MM.1S (cell line): Measurements from ENCODE around the gene BTBD19.

ENCODE experiments used
- EZH2 ChIP-seq: fragments of 300-600 bp; sonication (generic); optimal IDR thresholded peaks from 2 replicates; pipeline ENCODE3; 2017; ENCODE audit warnings: low read depth, mild to moderate bottlenecking, antibody characterized with exemption, low read length, mixed read lengths
- EZH2phosphoT487 ChIP-seq: fragments of 300-600 bp; sonication (generic); IDR thresholded peaks from 2 replicates; pipeline ENCODE4 v1.6.1; 2018; ENCODE audit warnings: antibody characterized with exemption, low read length
- TF ChIP-seq, protein P1 (sequence below): fragments of 300-600 bp; sonication (generic); IDR thresholded peaks from 2 replicates; pipeline ENCODE4 v1.5.1; 2016; ENCODE audit warnings: antibody characterized with exemption, low read length, mixed read lengths

DNA sequence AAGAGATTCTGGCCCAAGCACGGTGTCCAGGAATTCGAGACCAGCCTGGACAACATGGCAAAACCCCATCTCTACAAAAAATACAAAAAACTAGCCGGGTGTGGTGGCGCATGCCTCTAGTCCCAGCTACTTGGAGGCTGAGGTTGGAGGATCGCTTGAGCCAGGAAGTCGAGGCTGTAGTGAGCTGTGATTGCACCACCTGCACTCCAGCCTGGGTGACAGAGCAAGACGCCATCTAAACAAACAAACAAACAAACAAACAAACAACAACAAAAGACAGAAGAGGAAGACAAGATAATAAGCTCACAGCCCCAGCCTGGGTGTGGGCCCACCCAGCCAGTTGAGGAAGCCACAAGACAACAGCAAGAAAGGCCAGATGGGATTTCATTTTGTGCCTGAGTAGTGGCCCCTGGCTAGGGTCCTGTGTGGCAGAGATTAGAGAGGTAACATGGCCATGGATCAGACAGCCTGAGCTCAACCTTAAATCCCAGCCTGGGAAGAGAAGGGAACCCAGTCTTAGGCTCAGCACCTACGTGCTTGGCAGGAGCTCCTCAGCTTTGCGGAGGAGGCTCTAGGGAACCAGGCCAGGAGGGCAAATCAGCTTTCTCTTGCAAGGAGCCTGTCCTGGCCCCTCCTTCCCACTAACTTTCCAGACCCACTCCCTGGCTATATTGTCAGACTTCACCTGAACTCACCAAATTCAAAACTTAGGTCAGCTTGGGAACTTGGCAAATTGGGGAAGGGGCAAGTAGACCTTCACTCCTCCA, 15.4 kb upstream of the BTBD19 start:
- TF ChIP-seq EZH2 (no peak), EZH2phosphoT487 (no peak)
- TF ChIP-seq, protein P1, sequence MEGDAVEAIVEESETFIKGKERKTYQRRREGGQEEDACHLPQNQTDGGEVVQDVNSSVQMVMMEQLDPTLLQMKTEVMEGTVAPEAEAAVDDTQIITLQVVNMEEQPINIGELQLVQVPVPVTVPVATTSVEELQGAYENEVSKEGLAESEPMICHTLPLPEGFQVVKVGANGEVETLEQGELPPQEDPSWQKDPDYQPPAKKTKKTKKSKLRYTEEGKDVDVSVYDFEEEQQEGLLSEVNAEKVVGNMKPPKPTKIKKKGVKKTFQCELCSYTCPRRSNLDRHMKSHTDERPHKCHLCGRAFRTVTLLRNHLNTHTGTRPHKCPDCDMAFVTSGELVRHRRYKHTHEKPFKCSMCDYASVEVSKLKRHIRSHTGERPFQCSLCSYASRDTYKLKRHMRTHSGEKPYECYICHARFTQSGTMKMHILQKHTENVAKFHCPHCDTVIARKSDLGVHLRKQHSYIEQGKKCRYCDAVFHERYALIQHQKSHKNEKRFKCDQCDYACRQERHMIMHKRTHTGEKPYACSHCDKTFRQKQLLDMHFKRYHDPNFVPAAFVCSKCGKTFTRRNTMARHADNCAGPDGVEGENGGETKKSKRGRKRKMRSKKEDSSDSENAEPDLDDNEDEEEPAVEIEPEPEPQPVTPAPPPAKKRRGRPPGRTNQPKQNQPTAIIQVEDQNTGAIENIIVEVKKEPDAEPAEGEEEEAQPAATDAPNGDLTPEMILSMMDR = no peak
